Body of pancreas (tissue), 4 donors: ENCODE results near the gene CXXC5.

Source experiments
- CTCF ChIP-seq, 7 experiments: fragments of 450-650 bp in 4 of 7; fragments of 200-600 bp in 3 of 7; sonication (generic) in 3 of 7; IDR thresholded peaks; one replicate each; pipeline ENCODE4 v1.5.1; 2016 to 2019; ENCODE audit warnings: antibody characterized with exemption in 7 of 7
- POLR2A ChIP-seq, 3 donors: fragments of 450-650 bp; IDR thresholded peaks; one replicate each; pipeline ENCODE4 v1.6.1; 2016; ENCODE audit warnings: antibody characterized with exemption in 3 of 3, mild to moderate bottlenecking in 2 of 3

GRCh38 chr5:139646111-139646510, 2.0 kb upstream of the CXXC5 start:
- no peak for TF ChIP-seq CTCF (IDR thresholded peaks at IDR 0.05)
- TF ChIP-seq POLR2A (IDR thresholded peaks at IDR 0.05) = no peak
